Endothelial cell (in vitro differentiated cells): ENCODE measurements around the gene MASTL. TPM values are rescaled to one million over a fixed set of nuclear protein-coding genes. Genes with fewer than 3 reads are reported as not detected.

ENCODE experiments used
- DNase-seq: peaks from one replicate; pipeline ENCODE4 v3.0.0; 2021; ENCODE audit warnings: low spot score
- H3K27ac Mint-ChIP-seq: one replicate; pipeline ENCODE4 v1.8.0; 2021; ENCODE audit warnings: mixed read lengths, inconsistent platforms; ENCODE audit not compliant: unreplicated experiment
- H3K27me3 Mint-ChIP-seq: one replicate; pipeline ENCODE4 v1.8.0; 2021; ENCODE audit warnings: mild to moderate bottlenecking, moderate library complexity, mixed read lengths, inconsistent platforms; ENCODE audit not compliant: unreplicated experiment
- H3K36me3 Mint-ChIP-seq: one replicate; pipeline ENCODE4 v1.8.0; 2021; ENCODE audit warnings: mild to moderate bottlenecking, low read depth, mixed read lengths, inconsistent platforms; ENCODE audit not compliant: unreplicated experiment
- H3K4me1 Mint-ChIP-seq: one replicate; pipeline ENCODE4 v1.8.0; 2021; ENCODE audit warnings: mild to moderate bottlenecking, mixed read lengths, inconsistent platforms; ENCODE audit not compliant: unreplicated experiment
- H3K4me3 Mint-ChIP-seq: one replicate; pipeline ENCODE4 v1.8.0; 2021; ENCODE audit warnings: mild to moderate bottlenecking, mixed read lengths, inconsistent platforms; ENCODE audit not compliant: unreplicated experiment
- H3K9me3 Mint-ChIP-seq: one replicate; pipeline ENCODE4 v1.8.0; 2021; ENCODE audit warnings: mixed read lengths, inconsistent platforms; ENCODE audit not compliant: unreplicated experiment
- total RNA-seq: library from RNA; stranded (reverse); fragmentation: NEBNext Ultra II Directional; extraction: Animal tissue kit (Norgen Biotek cat#: 25700); gene quantifications from one replicate; pipeline ENCODE4 v1.2.1, GENCODE V29; 2021; ENCODE audit not compliant: unreplicated experiment
- TF ChIP-seq, protein P1 (sequence below): fragments of 200-600 bp; sonication (generic); IDR thresholded peaks from one replicate; pipeline ENCODE4 v1.5.0; 2021; ENCODE audit warnings: antibody characterized with exemption; ENCODE audit not compliant: unreplicated experiment

The MASTL gene
- total RNA-seq, 1 donor from 2014 or later = 9.9 TPM

DNA sequence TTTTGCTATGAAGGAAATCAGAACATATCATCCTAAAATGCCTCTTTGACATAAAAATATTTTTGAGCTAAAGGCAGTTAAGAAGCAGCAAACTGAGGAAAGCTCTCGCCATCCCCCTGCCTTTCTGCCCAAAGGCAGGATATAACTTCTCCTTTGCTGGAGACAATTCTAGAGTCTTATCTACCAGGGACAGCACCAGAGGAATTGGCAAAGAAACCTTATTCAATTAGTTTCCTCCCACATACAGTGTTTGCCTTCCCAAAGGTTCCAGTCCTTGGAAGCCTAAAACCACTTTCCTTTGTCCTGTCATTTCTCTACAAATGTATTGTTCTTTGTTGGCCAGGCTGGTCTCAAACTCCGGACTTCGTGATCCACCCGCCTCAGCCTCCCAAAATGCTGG, 33.7 kb downstream of the MASTL start:
- DNase-seq = no peak
- H3K9me3 Mint-ChIP-seq = no peaks in the 10 kb centered on the region
- peaks cover 8% of the 10 kb centered on the region for H3K4me1 Mint-ChIP-seq
- H3K36me3 Mint-ChIP-seq = peaks cover 10% of the 10 kb centered on the region
- TF ChIP-seq, protein P1, sequence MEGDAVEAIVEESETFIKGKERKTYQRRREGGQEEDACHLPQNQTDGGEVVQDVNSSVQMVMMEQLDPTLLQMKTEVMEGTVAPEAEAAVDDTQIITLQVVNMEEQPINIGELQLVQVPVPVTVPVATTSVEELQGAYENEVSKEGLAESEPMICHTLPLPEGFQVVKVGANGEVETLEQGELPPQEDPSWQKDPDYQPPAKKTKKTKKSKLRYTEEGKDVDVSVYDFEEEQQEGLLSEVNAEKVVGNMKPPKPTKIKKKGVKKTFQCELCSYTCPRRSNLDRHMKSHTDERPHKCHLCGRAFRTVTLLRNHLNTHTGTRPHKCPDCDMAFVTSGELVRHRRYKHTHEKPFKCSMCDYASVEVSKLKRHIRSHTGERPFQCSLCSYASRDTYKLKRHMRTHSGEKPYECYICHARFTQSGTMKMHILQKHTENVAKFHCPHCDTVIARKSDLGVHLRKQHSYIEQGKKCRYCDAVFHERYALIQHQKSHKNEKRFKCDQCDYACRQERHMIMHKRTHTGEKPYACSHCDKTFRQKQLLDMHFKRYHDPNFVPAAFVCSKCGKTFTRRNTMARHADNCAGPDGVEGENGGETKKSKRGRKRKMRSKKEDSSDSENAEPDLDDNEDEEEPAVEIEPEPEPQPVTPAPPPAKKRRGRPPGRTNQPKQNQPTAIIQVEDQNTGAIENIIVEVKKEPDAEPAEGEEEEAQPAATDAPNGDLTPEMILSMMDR = no peak
- H3K4me3 Mint-ChIP-seq = no peak overlapping the region
- H3K27ac Mint-ChIP-seq = no peak overlapping the region
- H3K27me3 Mint-ChIP-seq = no peaks in the 10 kb centered on the region

DNA sequence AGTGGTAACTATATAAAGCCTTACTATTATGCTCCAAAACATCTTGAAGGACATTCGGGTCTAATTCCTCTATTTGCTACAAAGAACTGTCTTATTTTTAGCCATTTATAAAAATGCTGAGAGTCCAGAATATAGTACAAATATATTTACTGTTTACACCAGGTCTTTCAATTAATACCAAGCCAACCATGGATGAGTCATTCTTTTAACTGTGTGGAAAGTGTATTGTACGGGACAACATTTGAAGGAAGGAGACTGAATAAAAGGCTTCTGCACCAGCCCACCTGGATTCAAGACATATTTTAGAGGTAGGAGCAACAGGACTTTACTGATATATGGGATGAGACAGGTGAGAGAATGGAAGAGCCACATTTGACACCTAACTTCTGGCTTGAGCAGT, 35.4 kb downstream of the MASTL start:
- H3K27ac Mint-ChIP-seq = no peak overlapping the region
- no peaks in the 10 kb centered on the region for H3K9me3 Mint-ChIP-seq
- H3K4me1 Mint-ChIP-seq = peaks cover 8% of the 10 kb centered on the region
- H3K36me3 Mint-ChIP-seq = no peaks in the 10 kb centered on the region
- DNase-seq = no peak
- TF ChIP-seq, protein P1 = no peak
- no peaks in the 10 kb centered on the region for H3K27me3 Mint-ChIP-seq
- H3K4me3 Mint-ChIP-seq = no peak overlapping the region

DNA sequence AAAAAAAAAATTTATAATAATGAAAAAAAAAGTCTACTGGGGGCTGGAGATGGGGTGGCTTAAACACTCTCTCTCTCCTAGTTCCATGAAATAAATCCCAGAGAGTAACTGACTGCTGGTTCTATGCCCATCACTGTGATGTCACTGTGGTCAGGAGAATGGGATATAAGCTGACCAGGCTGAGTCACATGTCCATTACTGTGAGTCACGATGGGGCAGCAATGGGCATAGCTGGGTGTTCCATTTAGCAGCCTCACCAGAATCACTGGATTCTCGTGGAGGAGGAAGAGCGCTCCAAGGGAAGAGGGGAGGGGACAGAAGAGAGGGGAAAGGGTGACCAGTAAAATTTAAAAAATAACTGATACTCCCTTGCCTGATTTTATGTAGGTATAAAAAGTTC, 37.1 kb downstream of the MASTL start:
- TF ChIP-seq, protein P1 = no peak
- no peak for DNase-seq
- no peak overlapping the region for H3K4me3 Mint-ChIP-seq
- no peaks in the 10 kb centered on the region for H3K9me3 Mint-ChIP-seq
- H3K36me3 Mint-ChIP-seq = no peaks in the 10 kb centered on the region
- H3K4me1 Mint-ChIP-seq = peaks cover 8% of the 10 kb centered on the region
- H3K27ac Mint-ChIP-seq = no peak overlapping the region
- no peaks in the 10 kb centered on the region for H3K27me3 Mint-ChIP-seq

DNA sequence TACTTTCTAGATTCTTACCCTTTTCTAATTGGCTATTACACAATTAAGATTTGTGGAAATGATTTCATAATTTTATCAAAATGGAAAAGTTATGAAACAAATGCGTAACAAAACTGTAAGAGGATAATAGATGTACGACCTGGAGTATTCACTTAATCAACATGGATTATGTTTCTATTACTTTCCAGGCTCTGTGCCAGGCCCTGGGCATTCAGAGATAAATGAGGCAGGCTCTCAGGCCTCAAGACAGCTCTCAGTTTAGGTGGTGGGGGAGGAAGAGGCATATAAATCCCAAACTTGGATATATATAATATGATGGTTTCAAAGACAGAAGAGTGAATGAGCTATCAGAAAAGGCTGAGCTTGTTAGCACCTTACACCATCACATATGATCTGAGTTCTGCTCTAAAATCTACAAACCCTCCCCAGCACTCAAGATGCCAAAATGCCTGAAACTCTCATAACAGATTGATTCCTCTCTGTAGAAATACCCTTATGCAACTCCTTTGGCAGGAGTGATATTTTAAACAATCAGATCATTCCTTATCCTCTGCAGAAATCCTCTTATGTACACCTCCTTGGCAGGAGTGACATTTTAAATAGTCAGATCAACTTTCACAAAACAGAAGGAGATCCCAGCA, 42.9 kb downstream of the MASTL start:
- no peaks in the 10 kb centered on the region for H3K9me3 Mint-ChIP-seq
- H3K36me3 Mint-ChIP-seq = peaks cover 4% of the 10 kb centered on the region
- TF ChIP-seq, protein P1 = no peak
- H3K4me3 Mint-ChIP-seq = no peak overlapping the region
- H3K27me3 Mint-ChIP-seq = no peaks in the 10 kb centered on the region
- no peak overlapping the region for H3K27ac Mint-ChIP-seq
- DNase-seq = no peak
- H3K4me1 Mint-ChIP-seq = no peaks in the 10 kb centered on the region

DNA sequence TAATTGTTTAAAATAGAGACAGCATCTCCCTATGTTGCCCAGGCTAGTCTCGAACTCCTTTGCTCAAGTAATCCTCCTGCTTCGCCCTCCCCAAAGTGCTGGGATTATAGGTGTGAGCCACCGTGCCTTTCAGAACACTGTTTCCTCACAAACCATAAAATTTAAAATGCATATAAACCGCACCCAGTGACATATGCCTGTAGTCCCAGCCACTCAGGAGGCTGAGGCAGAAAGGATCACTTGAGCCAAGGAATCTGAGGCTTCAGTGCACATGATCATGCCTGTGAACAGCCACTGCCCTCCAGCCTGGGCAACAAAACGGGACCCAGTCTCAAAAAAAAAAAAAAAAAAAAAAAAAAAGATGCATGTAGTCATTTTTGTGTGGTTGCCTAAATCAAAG, 48.7 kb downstream of the MASTL start:
- Mint-ChIP-seq H3K4me3 (no peak overlapping the region), H3K27me3 (no peaks in the 10 kb centered on the region), H3K9me3 (no peaks in the 10 kb centered on the region), H3K27ac (no peak overlapping the region), H3K36me3 (peaks cover 4% of the 10 kb centered on the region), H3K4me1 (no peaks in the 10 kb centered on the region)
- no peak for DNase-seq
- TF ChIP-seq, protein P1 = no peak
